ENCODE results near the gene CCDC190.
"Not testable (repeated sequence)": the region's sequence is repeated elsewhere in the genome, so short reads cannot be mapped to it uniquely, and the experiment has no call there.

The CCDC190 gene

DNA sequence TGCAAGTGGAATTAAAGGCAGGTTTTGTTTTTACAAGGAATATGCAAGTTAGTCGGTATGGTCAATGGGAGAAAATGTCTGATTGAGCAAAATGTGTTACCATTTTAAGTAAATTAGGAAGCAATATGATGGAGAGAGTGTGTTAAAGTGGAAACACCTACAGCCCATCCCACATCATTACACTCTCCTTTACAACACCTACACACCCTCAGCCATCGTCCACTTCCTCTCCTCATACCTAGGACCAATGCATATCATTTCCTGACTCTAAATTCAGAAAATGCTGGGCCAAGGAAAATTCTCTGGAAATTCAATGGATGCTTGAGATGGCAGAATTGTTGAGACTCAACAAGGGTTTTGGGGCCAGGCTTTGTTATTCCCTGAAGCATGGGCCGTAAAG is 16.4 kb upstream of the CCDC190 start:
- DNase-seq = no peak

DNA sequence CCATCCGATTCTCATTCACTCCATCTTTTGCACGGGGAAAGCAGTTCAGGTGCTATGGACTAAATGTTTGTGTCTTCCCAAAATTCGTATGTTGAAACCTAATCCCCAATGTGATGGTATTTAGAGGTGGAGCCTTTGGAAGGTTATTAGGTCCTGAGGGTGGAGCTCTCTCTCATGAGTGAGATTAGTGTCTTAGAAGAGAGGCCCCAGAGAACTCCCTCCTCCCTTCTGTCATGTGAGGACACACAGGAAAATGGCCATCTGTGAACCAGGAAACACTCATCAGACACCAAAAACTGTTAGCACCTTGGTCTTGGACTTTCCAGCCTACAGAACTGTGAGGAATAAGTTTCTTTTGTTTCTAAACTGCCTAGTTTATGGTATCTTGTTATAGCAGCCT is 15.8 kb upstream of the CCDC190 start:
- DNase-seq = no peak

DNA sequence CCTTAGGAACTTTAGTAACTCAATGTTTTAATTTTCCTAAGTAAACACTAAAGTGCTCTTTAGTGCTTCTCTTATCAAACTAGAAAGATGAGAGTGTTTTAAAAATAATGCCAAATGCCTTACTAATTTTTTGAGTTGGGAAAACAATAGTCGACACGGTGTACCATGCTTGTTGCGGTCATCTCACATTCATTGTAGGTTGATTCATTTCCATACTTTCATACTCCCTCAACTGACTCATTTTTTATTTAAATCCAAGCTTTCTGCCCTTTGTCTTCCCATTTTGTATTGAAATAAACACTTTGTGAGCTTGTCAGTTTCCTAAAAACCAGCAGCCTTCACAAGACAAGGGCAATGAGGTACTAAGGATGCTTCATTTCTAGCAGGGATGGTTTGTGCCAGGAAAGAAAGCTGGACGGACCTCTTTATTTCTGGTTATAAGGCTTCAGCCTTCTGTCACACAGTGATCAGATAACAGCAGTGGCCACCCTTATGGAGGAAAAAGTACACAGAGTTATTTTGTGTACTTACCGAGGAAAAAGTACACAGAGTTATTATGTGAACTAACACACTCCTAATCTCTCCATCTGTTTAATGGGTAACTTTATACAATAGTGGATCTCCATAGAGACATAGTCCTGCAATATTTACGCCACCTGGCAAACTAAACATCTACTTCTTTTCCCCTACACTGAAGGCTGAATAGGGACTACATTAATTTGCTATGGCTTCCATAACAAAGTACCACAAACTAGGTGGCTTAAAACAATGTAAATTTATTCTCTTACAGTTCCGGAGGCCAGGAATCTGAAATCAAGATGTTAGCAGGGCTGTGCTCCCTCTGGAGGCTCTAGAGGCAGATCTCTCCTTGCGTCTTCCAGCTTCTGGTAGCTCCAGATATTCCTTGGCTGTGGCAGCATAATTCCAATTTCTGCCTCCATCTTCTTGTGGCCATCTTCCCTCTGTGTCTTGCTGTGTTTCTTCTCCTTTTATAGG is 13.0 kb upstream of the CCDC190 start:
- DNase-seq = peak; percentile 60

DNA sequence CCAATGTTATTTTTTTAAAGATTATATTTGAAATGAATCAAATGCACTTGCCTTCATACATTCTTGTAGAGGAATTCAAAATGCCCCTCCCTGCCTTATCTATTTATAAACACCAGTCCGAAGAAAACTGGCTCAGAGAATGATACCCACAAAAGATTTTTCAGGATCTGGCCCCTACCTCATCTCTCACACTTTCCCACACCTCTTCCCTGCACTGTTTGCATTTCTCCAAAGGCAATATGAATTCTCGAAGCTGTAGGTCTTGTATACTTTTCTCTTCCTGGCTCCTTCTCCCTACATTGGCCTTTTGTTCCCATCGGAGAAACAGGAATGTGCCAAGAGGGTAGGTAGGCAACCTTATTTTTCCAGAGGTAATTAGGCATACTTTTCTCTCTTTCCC is 12.0 kb upstream of the CCDC190 start:
- DNase-seq = peak; percentile 26

DNA sequence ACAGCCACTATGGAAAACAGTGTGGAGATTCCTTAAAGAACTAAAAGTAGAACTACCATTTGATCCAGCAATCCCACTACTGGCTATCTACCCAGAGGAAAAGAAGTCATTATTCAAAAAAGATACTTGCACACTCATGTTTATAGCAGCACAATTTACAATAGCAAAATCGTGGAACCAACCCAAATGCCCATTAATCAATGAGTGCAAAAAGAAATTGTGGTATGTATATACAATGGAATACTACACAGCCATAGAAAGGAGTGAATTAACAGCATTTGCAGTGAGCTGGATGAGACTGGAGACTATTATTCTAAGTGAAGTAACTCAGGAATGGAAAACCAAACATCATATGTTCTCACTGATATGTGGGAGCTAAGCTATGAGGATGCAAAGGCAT is 10.4 kb upstream of the CCDC190 start:
- not testable (repeated sequence) for DNase-seq

DNA sequence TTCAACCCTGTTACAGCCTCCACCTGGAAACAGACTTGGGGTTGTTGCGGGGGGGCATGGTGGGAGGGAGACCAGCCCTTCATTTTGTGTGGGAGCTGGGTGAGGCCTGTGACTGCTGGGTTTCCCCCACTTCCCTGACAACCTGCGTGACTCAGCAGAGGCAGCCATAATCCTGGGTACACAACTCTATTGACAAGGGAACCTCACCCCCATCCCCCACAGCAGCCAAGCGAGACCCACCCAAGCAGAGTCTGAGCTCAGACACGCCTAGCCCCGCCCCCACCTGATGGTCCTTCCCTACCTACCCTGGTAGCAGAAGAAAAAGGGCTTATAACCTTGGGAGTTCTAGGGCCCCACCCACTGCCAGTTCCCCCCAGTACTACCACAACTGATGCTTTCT is 8.0 kb upstream of the CCDC190 start:
- DNase-seq = no peak

DNA sequence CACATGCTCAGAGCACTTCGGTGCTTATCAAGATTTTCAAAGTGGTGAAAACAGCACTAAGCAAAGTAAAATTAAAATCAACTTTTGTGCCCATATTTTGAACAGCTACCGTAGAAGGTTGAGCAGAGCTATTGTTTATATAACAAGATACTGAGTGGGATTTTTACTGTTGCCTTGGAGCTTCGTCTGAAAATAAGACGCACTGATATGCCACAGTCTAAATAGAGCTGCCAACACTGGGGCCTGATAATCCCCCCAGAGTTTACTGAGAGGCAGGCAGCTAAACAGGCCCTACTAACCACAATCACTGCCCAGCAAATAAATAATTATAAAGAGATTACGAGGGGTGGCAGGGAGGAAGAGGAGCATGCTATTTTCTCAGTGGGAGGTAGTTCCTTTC is 650 bp upstream of the CCDC190 start:
- DNase-seq = no peak

DNA sequence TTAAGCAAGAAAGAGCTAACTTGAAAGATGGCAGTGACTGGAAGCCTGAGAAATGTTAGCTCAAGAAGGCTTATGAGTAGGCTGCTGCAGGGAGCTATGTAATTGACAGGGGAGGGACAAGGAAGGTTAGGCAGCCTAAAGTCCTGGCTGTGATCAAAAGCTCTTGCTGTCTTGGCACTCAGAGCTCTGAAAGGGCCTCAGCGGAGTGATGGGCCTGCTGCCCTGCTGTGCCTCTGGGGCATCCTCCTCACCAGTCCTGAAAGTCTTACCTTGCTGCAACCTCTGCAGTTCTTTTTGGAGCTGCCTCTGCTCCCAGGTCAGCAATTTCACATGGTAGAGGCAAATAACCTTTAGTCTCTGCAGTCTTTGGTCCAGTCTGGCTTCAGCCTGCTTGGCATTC is 1.8 kb downstream of the CCDC190 start:
- DNase-seq = no peak

DNA sequence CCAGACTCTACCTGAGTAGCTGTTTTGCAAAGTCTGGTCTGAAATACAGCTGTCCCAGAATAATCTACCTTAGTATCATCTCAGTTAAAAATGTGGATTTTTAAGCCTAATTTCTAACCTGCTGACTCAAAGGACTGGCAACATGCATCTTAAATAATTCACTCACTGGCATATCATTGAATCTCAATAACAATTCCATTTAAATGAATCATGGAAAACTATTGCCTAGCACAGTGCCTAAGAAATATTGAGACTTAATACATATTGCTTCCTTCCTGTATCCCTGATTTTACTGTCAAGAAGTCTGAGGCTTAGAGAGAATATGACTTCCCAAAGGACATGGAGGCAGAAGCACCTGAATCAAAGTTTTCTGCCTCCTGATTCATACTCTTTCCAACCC is 3.1 kb downstream of the CCDC190 start:
- DNase-seq = peak; percentile 48

DNA sequence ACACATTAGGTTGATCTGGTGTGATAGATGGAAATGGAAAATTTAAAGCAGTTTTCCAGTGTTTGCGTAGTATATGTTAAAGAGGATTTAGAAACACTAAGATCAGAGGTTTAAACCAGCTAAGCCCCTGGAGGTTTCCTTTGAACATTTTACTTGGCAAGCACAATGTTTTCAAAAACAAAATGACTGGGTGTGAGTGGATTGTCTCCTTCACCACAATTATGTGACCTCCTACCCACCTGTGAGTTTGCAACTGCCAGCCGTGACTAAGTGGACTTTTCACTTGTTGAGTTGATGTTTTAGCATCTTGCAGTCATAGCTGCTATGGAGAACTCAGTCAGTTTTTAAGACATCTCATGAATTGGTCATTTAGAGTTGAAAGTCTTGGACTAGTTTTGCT is 4.7 kb downstream of the CCDC190 start:
- DNase-seq = peak; percentile 89

DNA sequence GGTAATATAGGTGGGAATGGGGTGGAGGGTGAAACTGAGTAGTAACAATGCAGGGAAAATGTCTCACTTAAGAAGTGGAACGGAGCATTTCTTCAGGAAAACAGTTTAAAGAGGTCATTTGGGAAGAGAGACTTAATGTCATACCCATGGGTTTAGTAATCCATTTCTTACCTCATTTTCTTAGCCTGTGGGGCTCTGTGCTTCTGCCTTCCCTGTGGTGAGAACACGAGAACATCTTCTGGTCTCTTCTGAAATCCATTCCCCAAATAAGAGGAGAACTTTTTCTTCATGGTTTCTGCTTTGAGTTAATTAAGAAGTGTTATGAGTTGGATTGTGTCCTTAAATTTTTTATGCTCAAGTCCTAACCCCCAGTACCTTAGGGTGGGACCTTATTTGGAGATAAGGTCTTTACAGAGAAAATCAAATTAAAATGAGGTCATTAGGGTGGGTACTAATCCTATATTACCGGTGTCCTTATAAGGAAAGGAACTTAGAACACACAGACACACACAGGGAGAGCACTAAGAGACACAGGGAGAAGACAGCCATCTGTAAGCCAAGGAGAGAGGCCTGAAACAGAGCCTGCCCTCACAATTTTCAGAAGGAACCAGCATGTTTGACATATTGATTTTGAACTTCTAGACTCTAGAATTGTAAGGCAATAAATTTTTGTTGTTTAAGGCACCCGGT is 5.4 kb downstream of the CCDC190 start:
- peak; percentile 78 for DNase-seq

DNA sequence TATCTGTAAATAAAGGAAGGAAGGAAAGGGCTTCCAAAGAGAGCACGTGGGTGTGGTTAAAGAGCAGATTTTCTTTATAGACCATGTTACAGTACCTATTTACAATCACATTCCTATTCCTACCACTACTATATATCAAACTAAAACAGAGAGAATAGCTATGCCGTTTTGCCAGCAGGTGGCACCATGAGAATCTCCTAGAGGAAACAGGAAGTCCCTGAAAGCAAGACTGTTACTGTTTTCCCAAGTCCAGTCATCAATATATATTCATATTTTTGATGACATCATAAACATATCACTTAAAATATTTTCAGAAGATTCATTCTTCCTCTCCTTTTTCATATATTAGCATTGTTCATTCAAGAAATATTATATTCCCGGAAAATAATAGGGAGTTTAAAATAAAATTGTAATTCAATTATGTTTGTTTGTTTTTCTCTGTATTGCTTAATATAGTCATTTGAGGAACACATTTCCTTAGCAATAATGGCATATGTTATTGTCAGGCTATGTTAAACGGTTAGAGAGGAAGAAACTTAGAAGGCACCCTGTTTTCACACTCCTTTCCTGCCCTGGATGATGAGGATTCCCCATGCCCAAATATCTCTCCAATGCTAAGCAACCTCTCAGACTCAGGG is 6.6 kb downstream of the CCDC190 start:
- DNase-seq = peak; percentile 83

DNA sequence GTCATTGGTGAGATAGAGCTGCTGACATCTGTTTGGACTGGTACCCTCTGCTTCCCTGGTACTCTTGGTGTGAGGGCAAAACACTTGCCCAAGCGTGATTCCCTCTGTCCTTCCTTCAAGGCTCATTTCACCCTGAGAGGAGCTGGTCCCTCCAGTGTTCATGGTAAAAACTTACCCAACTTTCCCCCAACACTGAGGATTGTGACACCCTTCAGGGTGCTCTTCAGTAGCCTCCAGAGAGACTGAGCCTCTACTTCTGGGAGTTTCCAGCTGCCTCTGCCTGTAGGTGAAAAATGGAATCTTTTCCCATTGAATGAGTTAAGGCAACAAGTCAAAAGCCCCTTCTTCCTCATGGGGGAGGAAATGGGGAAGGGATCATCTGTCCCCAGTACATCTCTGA is 9.6 kb downstream of the CCDC190 start:
- no peak for DNase-seq

DNA sequence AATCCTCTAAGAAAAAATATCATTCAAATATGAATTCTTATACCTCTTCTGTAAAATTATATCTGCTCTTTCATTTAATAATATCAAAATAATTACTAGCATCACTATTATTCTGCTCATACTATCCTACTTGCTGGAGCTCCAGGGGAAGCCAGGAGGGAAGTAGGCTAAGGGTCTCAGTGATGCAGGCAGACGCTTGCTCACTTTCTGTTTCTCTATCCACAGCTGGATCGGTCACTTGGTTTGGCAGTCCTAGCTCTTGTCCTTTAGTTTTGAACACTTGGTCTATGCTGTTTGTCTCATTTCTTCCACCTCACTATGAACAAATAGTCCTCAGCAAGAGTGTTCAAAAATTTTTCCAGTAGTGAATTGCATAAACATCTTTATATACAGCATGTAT is 11.3 kb downstream of the CCDC190 start:
- no peak for DNase-seq

DNA sequence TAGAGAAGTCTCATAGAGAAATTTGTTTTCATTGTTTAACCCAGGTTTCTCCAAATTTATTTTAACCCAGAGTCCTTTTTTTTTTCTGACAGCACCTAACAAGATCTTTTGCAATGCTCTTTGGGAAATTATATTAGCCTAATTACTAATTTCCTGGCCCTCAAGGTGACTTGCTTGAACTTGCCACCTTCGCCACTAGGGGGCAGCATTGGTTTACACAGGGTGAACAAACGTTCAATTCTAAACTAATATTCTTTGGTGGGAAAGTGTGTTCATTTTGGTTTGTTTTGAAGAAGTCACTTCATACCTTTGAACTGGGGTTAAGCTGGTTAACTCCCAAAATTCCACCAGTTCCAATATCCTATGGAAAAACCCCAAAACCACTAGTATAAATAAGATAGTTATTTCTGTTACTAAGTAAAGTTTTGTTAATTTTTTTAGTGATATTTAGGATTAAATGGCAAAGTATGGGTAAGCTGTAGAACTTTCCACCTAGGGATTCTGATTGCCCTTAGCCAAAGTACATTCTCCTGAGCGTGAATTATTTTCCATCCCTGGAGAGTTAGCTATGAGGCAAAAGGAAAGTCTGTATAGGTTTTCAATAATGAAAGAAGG is 13.0 kb downstream of the CCDC190 start:
- peak; percentile 73 for DNase-seq

DNA sequence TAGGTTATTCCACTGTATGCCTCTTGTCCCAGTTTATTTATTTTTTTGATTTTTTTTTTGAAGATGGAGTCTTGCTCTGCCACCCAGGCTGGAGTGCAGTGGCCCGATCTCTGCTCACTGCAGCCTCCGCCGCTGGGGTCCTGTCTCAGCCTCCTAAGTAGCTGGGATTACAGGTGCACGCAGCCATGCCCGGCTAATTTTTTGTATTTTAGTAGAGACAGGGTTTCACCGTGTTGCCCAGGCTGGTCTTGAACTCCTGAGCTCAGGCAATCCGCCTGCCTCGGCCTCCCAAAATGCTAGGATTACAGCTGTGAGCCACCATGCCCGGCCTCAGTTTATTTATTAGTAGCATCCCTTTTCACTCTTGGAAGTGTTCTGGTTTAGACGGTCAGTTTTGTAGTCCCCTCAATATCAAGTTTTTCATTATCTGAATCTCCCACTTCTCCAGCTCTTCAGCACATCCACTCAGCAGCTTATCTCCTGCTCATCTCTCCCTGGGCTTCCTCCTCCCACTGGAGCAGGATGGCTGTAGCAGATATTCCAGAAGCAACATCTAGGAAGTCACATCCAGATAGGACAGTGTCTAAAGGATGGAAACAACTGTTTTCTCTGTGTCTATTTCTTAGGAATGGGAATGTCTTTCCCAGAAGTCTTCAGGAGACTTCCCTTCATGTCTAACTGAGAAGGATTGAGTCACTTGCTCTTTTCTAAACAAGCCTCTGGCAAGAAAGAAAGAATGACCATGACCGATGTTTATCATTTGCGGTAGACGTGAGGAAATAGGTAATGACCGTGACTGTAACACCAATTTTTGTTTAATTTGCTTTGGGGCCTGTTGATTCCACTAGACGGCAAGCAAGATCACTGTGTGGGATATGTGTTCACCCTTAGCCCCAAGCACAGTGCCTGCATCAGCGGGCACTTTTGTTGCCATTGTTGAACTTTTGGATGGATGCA is 14.4 kb downstream of the CCDC190 start:
- DNase-seq = no peak

DNA sequence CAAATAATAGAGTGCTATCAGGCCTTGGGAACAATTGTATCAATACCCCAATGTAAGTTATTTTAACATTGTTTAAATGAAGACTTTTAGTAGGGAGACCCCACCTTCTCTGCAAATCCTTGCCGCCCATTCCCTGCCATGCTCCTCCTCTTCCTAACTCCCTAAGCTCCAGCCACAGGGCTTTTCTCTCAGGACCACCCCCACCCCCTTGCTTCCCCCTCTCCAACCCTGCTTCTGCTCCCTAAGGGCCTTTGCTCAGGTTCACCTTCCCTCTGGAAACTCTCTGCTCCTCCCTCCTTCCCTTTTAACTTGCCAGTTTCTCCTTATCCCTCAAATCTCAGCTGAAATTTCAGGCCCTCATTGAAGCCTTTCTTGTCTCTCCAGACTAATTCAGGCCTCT is 16.8 kb downstream of the CCDC190 start:
- DNase-seq = no peak

DNA sequence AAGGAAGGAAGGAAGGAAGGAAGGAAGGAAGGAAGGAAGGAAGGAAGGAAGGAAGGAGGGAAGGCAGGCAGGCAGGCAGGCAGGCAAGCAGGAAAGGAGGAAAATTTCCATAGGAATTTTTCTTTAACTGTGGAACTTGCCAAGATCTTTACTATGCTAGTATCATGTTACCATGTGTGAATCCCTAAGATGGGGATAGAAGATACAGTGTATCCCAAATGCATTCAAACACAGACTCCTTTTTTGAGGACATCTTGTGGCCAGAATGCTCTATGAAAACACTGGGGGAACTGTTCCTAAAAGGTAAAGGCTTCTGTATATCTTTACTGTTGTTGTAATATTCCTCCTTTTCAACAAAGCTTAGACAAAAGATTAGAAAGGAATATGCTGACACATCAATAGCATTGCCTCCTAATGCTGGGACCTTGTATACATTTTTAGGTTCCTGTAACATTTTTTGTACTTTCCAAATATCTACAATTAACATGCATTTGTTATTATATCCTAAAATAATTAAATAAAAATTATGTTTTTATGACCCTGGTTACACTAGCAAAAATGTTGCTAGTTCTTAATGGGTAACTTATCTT is 20.6 kb downstream of the CCDC190 start:
- no peak for DNase-seq

DNA sequence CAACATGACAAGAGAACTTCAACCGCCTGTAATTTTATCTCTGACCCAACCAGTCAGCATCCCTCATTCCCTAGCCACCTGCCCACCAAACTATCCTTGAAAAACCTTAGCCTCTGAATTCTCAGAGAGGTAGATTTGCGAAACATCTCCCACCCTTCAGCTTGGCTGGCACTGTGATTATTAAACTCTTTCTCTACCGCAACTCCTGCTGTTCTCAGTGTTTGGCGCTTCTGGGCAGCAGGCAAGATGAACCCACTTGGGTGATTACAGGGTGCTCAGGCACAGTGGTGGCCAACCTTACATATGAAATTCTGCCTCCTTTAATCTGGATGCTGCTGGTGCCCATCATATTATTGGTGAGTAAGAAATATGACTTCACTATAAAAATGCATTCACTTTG is 22.1 kb downstream of the CCDC190 start:
- DNase-seq = no peak

DNA sequence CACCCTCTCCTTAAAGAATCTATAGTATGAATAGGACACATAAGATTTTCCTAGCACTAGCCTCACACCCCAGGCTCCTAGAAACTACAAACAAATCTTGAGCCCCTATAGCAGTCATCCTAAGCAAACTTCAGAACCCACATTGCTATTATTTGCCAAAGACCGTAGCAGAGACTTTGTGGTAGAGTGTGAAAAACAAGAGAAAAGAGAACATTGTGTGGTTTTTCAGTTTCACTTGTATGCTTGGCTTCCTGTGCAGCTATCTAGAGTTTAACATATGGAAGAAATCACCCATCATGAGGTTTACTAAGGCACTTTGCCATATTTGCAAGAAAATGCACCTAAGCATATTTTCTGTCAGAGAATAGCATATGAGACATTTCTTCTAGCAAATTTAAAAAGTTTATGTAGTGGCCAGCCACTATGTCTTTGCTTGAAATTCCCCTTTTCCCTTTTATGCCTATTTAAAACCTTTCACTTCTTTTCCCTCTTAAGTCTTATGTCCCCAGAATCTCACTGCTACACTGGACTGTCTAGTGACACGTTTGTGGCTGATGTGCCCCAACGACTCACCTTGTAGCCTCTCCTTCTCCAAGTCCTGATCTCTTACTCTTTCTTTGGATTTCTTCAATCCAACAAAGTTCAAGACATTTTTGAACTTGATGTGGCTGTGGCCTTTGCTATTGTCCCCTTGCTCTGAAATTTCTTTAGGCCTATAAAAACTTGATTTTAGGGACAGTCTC is 25.6 kb downstream of the CCDC190 start:
- no peak for DNase-seq

DNA sequence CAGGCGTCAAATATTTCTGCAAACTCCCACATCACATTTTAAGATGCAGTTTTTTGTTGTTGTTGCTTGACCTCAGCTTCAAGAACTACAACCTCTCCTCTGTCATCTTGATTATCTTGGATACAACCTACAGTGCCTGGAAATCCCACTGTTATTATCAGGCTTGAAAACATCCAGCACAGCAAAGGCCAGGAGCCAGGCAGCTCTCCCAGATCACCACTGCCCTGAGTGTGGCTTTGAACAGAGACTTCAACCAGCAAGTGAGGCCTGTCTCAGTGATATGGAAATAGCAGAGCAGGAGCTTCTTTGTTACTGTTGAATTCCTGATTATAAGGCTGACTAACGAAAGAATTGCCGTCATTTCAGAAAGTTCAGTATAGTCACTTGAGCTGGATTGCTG is 28.5 kb downstream of the CCDC190 start:
- DNase-seq = no peak
